ENCODE measurements around the gene SH3BP1. TPM values are rescaled to one million over a fixed set of nuclear protein-coding genes. Genes with fewer than 3 reads are reported as not detected.
"Not testable (repeated sequence)": the region's sequence is repeated elsewhere in the genome, so short reads cannot be mapped to it uniquely, and the experiment has no call there.

The SH3BP1 gene
- total and polyA plus RNA-seq, 8 donors = 2.0 to 9.3 (median 3.9) TPM

- H3K4me3 ChIP-seq = peak overlapping the region; percentile 78 to 98 (median 84)
- no peak for DNase-seq
- peak overlapping the region; percentile 84 to 98 (median 96) for H3K27ac ChIP-seq
- H3K27me3 ChIP-seq = no peaks in the 10 kb centered on the region
- H3K4me1 ChIP-seq = peaks cover 5 to 19% (median 13%) of the 10 kb centered on the region in 3 donors
- 9 to 16% methylated on average over 26 of the region's 26 CpGs for WGBS, 2 donors
- intact Hi-C loops (cut with DNase I) = no loop called here
- H3K36me3 ChIP-seq = no peaks in the 10 kb centered on the region
- no peak for ATAC-seq
- no peak for TF ChIP-seq CTCF (IDR thresholded peaks at IDR 0.05)
- FAIRE-seq = no peak
- H3K9me3 ChIP-seq = no peaks in the 10 kb centered on the region
Measured at GRCh38 chr22:37609240-37610152, 30.0 kb upstream of the SH3BP1 start.

- H3K27me3 ChIP-seq; ATAC-seq; intact Hi-C loops (cut with DNase I); H3K9me3 ChIP-seq; FAIRE-seq; H3K36me3 ChIP-seq; DNase-seq: not testable (repeated sequence)
- Histone ChIP-seq H3K27ac (peak overlapping the region in 2 of 4 donors; percentile 84 to 96), H3K4me1 (peaks cover 5 to 19% (median 13%) of the 10 kb centered on the region in 3 donors), H3K4me3 (peak overlapping the region in 1 of 4 donors; percentile 89)
- 74 to 86% methylated on average over 3 of the region's 3 CpGs for WGBS, 2 donors
Measured at GRCh38 chr22:37610153-37610475, 29.4 kb upstream of the SH3BP1 start.

- 80 to 86% methylated on average over 15 of the region's 15 CpGs for WGBS, 2 donors
- Histone ChIP-seq H3K4me1 (peaks cover 5 to 19% (median 13%) of the 10 kb centered on the region in 3 donors), H3K9me3 (no peaks in the 10 kb centered on the region), H3K27ac (peak overlapping the region in 1 of 4 donors; percentile 54), H3K4me3 (no peak overlapping the region), H3K36me3 (no peaks in the 10 kb centered on the region), H3K27me3 (no peaks in the 10 kb centered on the region)
- DNase-seq (no peak), ATAC-seq (no peak), FAIRE-seq (no peak)
- no peak for TF ChIP-seq CTCF (IDR thresholded peaks at IDR 0.05)
- intact Hi-C loops (cut with DNase I) = no loop called here
Measured at GRCh38 chr22:37610480-37611129, 28.9 kb upstream of the SH3BP1 start.

GRCh38 chr22:37611207-37611606 lies 28.3 kb upstream of the SH3BP1 start:
- DNase-seq = no peak
- Histone ChIP-seq H3K4me3 (no peak overlapping the region), H3K4me1 (peaks cover 5 to 19% (median 13%) of the 10 kb centered on the region in 3 donors), H3K36me3 (no peaks in the 10 kb centered on the region), H3K9me3 (no peaks in the 10 kb centered on the region), H3K27ac (peak overlapping the region in 1 of 4 donors; percentile 54), H3K27me3 (no peaks in the 10 kb centered on the region)
- FAIRE-seq = no peak
- 82 to 87% methylated on average over 6 of the region's 6 CpGs for WGBS, 2 donors
- intact Hi-C loops (cut with DNase I) = no loop called here
- no peak for ATAC-seq
- TF ChIP-seq CTCF (IDR thresholded peaks at IDR 0.05) = no peak

GRCh38 chr22:37616201-37617083 lies 23.0 kb upstream of the SH3BP1 start:
- DNase-seq = no peak
- Histone ChIP-seq H3K4me1 (no peaks in the 10 kb centered on the region), H3K36me3 (peaks cover 0 to 31% (median 2%) of the 10 kb centered on the region in 3 donors), H3K9me3 (no peaks in the 10 kb centered on the region), H3K4me3 (no peak overlapping the region), H3K27me3 (no peaks in the 10 kb centered on the region), H3K27ac (no peak overlapping the region)
- no peak for TF ChIP-seq CTCF (IDR thresholded peaks at IDR 0.05)
- intact Hi-C loops (cut with DNase I) = no loop called here
- ATAC-seq = no peak
- FAIRE-seq = no peak
- 91 to 95% methylated on average over 27 of the region's 27 CpGs for WGBS, 2 donors
